Breast epithelium (tissue), 4 donors: ENCODE measurements around the gene CENPP. TPM values are rescaled to one million over a fixed set of nuclear protein-coding genes. Genes with fewer than 3 reads are reported as not detected.

Experiments
- DNase-seq, 2 donors: peaks; one replicate each; pipeline ENCODE4 v3.0.0-alpha.2; 2019; ENCODE audit warnings: low spot score in 2 of 2
- H3K27ac ChIP-seq, 2 donors: fragments of 200-600 bp; sonication (generic) in 1 of 2; one replicate each; pipeline ENCODE4 v1.5.1; 2016 to 2019; ENCODE audit warnings: mild to moderate bottlenecking in 1 of 2
- H3K27me3 ChIP-seq, 2 donors: fragments of 200-600 bp; sonication (generic) in 1 of 2; one replicate each; pipeline versions ENCODE4 v1.5.1 to v1.6.0; 2017 to 2019; ENCODE audit warnings: control low read depth in 1 of 2, mild to moderate bottlenecking in 1 of 2
- H3K36me3 ChIP-seq: fragments of 200-600 bp; one replicate; pipeline ENCODE4 v1.5.1; 2019
- H3K4me1 ChIP-seq, 2 donors: fragments of 200-600 bp; sonication (generic); one replicate each; pipeline ENCODE4 v1.5.1; 2016 to 2019; ENCODE audit warnings: control low read depth in 1 of 2
- H3K4me3 ChIP-seq, 3 donors: fragments of 200-600 bp; sonication (generic); 1 replicate in 2 of 3; 2 replicates in 1 of 3; pipeline ENCODE4 v1.5.1; 2016 to 2019; ENCODE audit warnings: mild to moderate bottlenecking in 3 of 3, moderate library complexity in 2 of 3
- H3K9me3 ChIP-seq, 2 donors: fragments of 200-600 bp; sonication (generic) in 1 of 2; one replicate each; pipeline ENCODE4 v1.5.1; 2016 to 2019; ENCODE audit warnings: control low read depth in 1 of 2
- POLR2A ChIP-seq: fragments of 450-650 bp; IDR thresholded peaks from one replicate; pipeline ENCODE4 v1.6.1; 2016; ENCODE audit warnings: antibody characterized with exemption, mild to moderate bottlenecking, moderate library complexity
- POLR2AphosphoS5 ChIP-seq, 3 donors: sonication (generic); formaldehyde crosslinking; IDR thresholded peaks; one replicate each; pipeline ENCODE4 v1.6.1; 2017; ENCODE audit warnings: antibody characterized with exemption in 3 of 3
- intact Hi-C: fragments of 100-400 bp; cut with DNase I; formaldehyde crosslinking; loops from one replicate; pipeline ENCODE4 v1.15.1; 2023; ENCODE audit warnings: low total_unique reads
- total RNA-seq, 3 donors: library from RNA; depleted of rRNA; stranded (reverse); fragments of >200 nt; gene quantifications; one replicate each; pipeline ENCODE4 v1.1.0, GENCODE V29; 2016
- TF ChIP-seq, protein P1 (sequence below), 3 donors: fragments of 450-650 bp; IDR thresholded peaks; one replicate each; pipeline ENCODE4 v1.5.1; 2016 to 2017; ENCODE audit warnings: antibody characterized with exemption in 3 of 3, mild to moderate bottlenecking in 3 of 3, moderate library complexity in 3 of 3

Gene CENPP
- total RNA-seq, 3 donors from 2014 or later = 3.9 to 6.1 (median 4.5) TPM

DNA sequence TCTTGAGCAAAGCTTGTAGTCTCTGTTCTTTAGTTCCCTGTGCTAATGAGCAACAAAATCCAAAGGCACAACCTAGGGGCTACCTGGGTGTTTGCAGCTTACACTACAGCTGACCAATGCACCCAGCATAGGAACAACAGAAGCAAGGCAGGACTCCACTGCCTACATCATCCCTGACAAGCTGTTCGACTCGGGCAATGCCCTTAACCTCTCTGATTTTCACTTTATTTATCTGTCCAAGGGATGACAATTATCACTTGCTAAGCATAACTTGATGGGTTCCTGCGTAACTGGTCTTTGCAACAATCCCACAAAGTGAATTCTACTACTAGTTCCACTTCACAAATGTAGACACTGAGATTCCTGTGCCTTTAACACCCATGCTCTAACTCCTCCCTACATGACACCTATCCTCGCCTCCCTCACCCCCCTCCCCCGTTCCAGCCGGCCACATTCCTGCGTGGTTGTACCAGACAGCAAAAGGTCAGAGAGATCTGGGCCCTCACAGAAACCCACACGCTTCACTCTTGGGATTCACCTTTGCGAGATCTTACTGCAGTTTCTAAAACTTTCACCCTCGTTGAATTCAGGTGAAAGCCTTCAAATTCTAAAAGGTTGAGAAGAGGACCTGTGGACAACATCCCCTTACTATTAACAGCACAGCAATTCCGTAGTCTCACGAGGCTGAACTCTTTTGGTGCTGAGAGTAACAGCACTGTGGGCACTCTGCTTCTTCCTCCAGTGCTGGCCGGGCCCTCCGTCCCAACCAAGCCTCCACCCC lies 343.2 kb downstream of the CENPP start:
- H3K36me3 ChIP-seq = no peaks in the 10 kb centered on the region
- no peaks in the 10 kb centered on the region for H3K9me3 ChIP-seq
- peaks cover 11 to 15% of the 10 kb centered on the region in 2 donors for H3K4me1 ChIP-seq
- DNase-seq = peak; percentile 38 to 58
- TF ChIP-seq, protein P1, sequence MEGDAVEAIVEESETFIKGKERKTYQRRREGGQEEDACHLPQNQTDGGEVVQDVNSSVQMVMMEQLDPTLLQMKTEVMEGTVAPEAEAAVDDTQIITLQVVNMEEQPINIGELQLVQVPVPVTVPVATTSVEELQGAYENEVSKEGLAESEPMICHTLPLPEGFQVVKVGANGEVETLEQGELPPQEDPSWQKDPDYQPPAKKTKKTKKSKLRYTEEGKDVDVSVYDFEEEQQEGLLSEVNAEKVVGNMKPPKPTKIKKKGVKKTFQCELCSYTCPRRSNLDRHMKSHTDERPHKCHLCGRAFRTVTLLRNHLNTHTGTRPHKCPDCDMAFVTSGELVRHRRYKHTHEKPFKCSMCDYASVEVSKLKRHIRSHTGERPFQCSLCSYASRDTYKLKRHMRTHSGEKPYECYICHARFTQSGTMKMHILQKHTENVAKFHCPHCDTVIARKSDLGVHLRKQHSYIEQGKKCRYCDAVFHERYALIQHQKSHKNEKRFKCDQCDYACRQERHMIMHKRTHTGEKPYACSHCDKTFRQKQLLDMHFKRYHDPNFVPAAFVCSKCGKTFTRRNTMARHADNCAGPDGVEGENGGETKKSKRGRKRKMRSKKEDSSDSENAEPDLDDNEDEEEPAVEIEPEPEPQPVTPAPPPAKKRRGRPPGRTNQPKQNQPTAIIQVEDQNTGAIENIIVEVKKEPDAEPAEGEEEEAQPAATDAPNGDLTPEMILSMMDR (IDR thresholded peaks at IDR 0.05) = no peak
- TF ChIP-seq POLR2AphosphoS5 (IDR thresholded peaks at IDR 0.05) = no peak
- no peak for TF ChIP-seq POLR2A
- intact Hi-C loops = no loop called here
- H3K27ac ChIP-seq = peak overlapping the region; percentile 90 to 91
- H3K27me3 ChIP-seq = no peaks in the 10 kb centered on the region
- peak overlapping the region; percentile 69 to 90 (median 82) for H3K4me3 ChIP-seq

DNA sequence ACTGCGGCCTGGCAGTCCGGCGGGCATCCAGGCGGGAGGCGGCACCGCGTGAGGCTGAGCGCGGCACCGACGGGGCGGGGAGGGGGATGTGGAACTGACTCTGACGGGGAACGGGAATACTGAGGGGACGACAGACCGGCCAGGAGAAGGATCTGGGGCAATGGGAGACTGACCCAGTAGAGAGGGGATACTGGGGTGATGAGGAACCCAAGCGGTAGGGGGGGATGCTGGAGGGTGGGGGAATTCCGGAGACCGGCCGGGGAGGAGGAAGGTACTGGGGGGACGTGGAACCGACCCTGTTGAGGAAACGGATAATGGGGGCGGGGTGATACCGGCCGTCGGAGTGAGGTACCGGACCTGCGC lies 343.8 kb downstream of the CENPP start:
- peak in 1 of 2 donors; percentile 53 for DNase-seq
- intact Hi-C loops = no loop called here

More for the DNA sequence above, 343.8 kb downstream of the CENPP start:
- Histone ChIP-seq H3K27ac (peak overlapping the region; percentile 90 to 91), H3K36me3 (no peaks in the 10 kb centered on the region), H3K27me3 (no peaks in the 10 kb centered on the region), H3K9me3 (no peaks in the 10 kb centered on the region), H3K4me3 (peak overlapping the region; percentile 69 to 90 (median 82)), H3K4me1 (peaks cover 11 to 15% of the 10 kb centered on the region in 2 donors)
- TF ChIP-seq POLR2A = no peak
- TF ChIP-seq, protein P1 (IDR thresholded peaks at IDR 0.05) = no peak

Other genes starting within 250 kb of the CENPP start
- 100 to 1,000 TPM in 1 of 3 donors, 10 to 100 TPM in 2; 89.8 to 109 (median 99.7) TPM for gene SPTLC1, start 210.5 kb upstream of the CENPP start, total RNA-seq
- 100 to 1,000 TPM in 2 of 3 donors, 10 to 100 TPM in 1; 56.5 to 111 (median 111) TPM for gene IARS1, start 32.3 kb upstream of the CENPP start, total RNA-seq
- gene NOL8, start 603 bp upstream of the CENPP start, total RNA-seq = 10 to 100 TPM; 31.2 to 66.6 (median 49.8) TPM
- 10 to 100 TPM; 14.1 to 92.5 (median 17.7) TPM for gene OGN, start 78.6 kb downstream of the CENPP start, total RNA-seq
- gene OMD, start 98.5 kb downstream of the CENPP start, total RNA-seq = 10 to 100 TPM; 12.8 to 39.2 (median 30.0) TPM
- gene ASPN, start 156.6 kb downstream of the CENPP start, total RNA-seq = 1 to 10 TPM; 3.9 to 6.3 (median 6.2) TPM
- 10 to 100 TPM; 13.8 to 92.2 (median 25.5) TPM for gene ECM2, start 210.0 kb downstream of the CENPP start, total RNA-seq